HG03571 (cell line): ENCODE results near the gene SH3PXD2A.
A peak's percentile ranks its signal among the peaks of the same experiment; 100 is the strongest.
"Not testable (repeated sequence)": the region's sequence is repeated elsewhere in the genome, so short reads cannot be mapped to it uniquely, and the experiment has no call there.

Experiments
- ATAC-seq: cut with Tn5 transposase; IDR thresholded peaks from one replicate; pipeline ENCODE4 v1.9.1; 2021; ENCODE audit not compliant: unreplicated experiment

The SH3PXD2A gene

DNA sequence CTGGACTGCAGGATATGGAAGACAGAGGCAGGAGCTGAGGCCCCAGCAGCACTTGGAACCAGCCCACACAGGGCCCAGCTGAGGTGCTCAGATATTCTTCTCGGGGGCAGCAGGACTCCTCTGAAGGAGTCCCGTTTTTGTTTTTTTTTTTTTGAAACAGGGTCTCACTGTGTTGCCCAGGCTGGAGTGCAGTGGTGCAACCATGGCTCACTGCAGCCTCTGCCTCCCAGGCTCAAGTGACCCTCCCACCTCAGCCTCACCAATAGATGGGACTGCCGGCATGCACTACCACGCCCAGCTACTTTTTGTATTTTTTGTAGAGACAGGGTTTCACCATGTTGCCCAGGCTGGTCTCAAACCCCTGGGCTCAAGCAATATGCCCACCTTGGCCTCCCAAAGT lies 124.3 kb downstream of the SH3PXD2A start:
- not testable (repeated sequence) for ATAC-seq

DNA sequence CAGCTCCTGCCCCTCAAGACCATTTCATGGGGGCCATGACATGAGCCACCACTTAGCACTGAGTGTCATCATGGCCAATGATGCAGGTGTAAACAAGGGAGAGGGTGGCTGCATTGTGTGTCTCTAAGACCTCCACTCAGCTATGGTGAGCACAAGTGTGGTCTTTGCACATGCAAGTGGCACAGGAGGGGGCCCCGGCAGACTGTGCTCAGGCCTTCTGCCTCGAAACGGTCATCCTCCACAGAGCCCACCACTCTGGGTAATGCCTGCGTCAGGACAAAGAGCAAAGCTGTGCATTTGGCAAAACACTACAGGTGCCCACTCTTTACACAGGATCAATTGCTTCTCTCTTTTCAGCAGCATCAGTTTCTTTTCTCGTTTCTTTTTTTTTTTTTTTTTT lies 125.5 kb downstream of the SH3PXD2A start:
- no peak for ATAC-seq

DNA sequence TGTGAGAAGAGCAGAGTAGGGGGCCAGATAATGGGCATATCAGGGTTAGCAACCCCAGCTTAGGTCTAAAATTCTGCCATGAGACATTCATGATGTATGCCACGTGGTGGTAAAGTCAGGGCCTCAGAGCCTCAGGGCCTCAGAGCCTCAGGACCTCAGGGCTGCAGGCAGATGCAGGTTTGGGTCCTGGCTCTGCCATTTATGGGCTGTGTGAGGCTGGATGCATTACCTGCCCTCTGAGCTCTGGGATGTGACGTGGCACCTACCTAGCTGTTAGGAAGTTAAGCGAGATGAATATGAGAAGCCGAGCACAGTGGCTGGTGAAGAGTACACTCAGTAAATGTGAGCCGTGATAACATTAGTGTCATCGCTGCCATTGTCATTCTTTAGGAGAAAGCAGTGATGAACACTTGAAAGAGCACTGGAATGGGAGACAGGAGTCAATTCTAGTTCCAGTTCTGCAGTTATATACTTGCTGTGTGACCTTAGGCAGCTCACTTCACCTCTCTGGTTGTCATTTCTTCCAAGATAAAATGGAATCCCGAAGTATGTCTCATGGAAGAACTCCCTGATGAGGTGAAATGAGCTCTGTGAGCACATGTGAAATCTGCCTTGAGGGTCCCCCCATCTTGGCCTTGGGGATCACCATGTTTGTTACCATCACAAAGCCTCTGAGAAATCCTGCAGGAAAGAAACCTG lies 127.2 kb downstream of the SH3PXD2A start:
- ATAC-seq, result no peak

DNA sequence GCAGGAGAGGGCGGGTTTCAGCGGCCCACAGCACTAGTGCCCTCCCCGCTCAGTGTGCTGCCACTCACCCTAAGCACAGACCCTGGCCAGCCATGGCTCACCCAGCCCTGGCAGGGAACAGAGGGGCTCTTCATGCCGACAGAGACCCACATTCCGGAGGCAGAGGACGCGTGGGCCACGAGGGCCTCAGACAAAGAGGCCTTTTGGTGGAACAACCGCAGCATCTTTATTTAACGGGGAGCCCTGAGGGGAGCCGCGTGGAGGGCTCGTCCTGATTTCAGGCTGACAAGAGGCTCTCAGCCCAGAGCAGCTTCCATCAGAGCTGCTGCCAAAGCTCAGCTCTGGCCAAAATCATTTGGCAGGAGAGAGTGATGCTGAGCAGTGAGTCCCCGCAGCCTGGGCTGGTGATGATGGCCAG lies 127.8 kb downstream of the SH3PXD2A start:
- no peak for ATAC-seq

DNA sequence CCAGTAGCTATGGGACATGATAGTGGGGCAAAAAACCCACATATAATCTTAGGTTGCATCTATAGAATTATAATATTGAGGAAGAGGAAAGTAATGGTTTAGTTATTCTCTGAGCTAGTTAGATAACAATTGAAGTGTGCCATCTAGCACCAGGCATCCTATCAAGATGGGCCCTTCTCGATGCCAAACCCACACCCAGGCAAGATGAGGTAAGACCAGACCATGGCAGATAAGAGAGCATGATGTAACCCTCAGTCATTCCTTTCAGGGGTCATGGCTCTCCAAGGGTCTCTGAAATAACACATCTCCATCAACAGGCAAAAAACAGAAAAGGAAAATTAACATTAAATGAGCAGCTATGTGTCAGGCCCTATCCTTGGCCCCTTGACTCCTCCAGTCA lies 128.7 kb downstream of the SH3PXD2A start:
- no peak for ATAC-seq

DNA sequence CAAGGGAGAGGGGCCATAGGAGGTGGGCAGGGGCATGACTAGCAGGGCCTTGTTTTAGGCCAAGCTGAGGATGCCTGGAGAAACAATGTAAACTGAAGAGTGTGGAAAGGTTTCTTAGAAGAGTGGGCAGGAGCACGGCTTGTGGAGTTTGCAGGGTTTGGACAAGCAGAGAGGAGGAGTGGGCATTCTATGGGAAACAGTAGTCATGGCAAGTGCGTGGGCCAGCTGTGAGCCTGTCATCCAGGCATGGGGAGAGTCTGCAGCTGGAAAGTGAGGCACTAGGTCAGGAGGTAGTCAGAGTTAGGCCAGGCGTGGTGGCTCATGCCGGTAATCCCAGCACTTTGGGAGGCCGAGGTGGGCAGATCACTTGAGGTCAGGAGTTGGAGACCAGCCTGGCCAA lies 130.1 kb downstream of the SH3PXD2A start:
- ATAC-seq, result no peak

DNA sequence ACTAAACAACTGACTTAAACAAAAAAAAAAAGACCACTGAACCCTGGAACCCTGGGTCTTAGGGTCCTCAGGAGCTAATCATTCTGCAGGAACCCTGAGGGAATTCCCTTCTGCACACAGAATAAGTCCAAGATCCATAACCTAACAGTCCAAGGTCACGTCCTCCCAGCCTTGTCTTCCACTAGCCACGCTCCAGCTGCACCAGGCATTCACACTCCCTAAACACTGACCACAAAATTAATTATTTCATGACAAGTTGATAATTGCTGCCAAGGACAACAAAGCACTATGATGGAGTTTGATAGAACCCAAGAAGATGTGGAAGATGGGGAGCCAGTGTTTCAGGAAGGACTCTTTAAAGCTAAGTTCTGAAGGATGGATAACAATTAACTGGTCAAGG lies 130.6 kb downstream of the SH3PXD2A start:
- no peak for ATAC-seq

DNA sequence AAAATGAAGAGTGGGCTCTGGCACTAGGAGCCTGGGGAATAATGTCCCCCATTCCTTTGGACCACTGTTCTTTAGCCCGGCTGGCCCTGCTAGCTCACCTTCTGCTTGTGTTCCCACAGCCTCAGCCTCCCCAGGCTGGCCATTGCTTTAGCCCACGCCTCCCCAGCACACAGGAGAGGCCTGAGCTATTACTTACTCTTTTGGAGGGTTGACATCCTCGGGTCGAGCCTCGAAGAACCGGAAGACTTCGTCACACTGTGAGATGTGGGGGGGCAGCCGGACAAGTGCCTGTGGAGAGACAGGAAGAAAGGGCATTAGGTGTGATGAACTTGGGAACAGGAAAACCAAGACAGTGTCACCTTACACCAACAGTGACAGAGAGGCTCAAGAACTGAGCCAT lies 131.3 kb downstream of the SH3PXD2A start:
- no peak for ATAC-seq

DNA sequence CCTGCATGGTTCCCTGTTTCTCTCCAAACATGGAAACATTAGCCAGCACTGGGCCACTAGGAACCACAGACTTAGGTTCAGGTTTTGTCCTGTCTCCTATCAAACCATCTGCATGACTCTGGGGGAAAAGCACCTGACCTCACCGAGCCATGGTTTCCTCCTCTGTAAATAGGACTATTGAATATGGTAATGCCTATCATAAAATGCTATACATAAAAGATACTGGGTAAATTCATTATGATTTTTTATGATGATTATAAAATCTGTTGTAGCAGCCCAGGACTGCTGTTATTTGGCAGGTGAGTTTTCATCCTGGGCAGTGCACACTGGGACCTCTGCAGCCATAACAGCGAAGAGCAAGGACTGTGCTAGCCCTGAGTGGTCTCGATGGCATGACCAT lies 131.8 kb downstream of the SH3PXD2A start:
- ATAC-seq, result no peak

DNA sequence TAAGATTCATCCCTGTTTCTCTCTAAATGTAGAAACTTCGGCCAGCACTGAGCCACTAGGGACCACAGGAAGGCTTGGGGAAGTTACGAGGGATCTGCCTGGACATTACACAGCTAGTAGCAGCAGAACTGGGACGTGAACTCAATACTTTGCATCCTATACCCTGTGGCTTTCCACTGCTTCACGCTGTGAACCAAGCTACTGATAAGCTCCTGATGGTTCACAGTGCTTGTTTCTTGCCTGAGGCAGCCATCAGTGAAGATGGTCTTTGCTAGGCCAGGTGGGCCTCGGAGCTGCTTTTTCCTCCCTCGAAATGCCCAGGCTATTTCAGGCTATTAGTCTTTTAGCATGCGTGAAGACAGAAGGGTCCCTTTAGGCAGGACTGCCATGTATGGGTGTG lies 132.7 kb downstream of the SH3PXD2A start:
- no peak for ATAC-seq

DNA sequence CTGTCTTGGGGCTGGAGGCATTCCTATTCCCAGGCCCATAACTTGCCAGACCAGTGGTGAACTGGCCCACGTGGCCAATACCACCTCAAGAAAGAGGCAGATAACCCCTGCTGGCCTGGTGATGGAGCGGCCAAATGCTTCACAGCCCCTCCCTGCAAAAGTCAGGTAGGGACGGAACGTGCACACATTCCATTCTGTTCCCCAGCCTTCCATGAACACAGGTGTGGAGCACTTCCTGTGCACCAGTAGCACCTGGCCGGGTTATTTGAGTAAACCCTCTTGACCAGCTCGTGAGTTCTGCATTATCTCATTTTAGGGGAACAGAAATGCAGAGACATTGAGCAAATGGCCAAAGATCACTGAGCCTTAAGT lies 134.4 kb downstream of the SH3PXD2A start:
- ATAC-seq, result no peak

DNA sequence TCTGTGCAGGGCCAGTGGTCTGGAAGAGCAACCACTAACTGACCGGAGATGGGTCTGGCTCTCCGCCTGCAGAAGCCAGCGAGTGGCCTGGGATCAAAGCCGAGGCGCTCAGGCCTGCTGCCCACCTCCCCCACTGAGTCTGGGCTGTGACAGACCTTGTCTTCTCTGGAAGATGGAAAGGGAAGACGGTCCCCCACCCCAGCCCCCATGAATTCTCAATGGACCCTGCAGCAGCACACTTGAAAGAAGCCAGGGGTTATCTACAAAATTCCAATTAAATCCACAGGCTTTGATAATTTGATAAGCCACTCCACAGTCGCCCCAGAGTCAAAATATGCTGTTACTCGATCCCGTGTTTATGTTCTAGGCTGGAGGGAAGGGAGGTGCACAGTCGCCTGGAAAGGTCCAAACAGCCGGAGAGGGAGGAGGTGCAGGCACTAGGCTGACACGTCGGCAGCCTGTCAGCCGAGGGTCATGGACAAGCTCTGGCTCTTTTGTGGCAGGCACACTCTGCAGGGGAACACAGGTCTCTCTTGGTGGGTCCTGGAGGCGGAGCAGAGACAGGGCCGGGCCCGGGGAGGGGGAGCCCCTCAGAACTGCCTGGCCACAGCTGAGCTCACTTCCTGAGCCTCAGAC lies 134.9 kb downstream of the SH3PXD2A start:
- ATAC-seq, result no peak

DNA sequence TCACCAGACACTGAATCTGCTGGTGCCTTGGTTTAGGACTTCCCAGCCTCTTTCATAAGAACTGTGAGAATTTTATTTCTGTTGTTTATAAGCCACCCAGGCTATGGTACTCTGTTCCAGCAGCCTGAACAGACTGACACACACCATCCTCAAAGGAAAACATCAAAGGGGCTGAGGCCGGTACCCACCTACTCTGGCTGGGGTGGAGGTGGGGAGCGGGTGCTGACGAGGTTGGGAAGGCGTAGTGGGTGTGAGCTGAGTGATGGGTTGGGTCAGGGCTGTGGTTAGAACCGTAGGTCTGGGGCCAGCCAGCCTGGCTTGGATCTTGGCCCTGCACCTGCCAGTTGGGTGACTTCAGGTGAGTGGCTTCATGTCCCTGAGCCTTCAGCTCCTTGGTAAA lies 136.3 kb downstream of the SH3PXD2A start:
- ATAC-seq, result no peak

DNA sequence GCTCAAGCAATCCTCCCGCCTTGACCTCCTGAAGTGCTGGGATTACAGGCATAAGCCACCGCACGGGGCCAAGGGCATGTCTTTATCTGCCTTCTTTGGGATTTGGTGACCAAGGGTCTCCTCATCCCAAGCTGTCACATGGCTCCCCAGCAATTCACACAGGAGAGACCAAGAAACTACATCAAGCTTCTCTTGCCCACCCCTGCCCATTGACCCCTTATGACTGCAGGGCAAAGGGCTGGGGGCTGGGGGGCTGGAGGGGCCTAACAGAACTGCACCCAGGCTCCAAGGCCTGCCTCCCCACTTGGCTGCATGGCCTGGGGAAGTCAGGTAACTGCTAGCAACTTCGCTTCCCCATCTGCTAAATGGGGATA lies 137.1 kb downstream of the SH3PXD2A start:
- ATAC-seq, result no peak

DNA sequence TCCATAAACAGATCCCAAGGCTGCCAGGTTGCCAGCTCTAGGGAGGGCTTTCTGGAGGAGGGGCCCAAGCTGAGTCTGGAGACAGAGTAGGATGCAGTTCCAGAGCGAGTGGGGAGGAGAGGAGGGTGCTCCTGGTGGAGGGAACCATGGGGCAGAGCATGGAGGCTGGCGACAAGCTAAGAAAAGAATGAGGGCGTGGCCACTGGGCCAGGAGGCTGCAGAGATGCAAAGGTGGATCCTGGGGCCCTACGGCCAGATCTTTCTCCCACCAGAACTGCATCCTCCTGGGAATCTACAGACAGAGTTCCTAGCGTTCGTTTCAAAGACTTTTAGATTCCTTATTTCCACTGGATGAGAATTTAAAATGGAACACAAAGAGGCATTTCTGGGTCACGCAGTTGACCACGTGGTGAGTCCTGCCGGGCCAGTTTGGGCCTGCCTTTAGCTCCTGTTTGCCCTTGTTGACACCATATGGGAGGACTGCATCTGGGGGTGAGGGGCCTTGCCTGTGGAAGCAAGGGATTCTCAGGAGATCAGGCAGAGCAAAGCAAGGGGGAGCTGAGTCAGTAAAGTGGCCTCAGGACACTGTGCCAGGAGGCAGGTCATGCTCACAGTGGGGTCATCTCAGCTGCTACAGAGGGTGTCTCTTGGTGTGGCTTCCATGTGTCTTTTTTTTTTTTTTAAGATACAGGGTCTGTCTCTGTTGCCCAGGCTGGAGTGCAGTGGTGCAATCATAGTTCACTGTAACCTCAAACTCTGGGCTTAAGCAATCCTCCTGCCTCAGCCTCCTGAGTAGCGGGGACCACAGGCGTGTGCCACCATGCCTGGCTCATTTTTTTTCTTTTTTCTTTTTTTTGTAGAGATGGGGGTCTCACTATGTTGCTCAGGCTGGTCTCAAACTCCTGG lies 137.8 kb downstream of the SH3PXD2A start:
- ATAC-seq, result no peak

DNA sequence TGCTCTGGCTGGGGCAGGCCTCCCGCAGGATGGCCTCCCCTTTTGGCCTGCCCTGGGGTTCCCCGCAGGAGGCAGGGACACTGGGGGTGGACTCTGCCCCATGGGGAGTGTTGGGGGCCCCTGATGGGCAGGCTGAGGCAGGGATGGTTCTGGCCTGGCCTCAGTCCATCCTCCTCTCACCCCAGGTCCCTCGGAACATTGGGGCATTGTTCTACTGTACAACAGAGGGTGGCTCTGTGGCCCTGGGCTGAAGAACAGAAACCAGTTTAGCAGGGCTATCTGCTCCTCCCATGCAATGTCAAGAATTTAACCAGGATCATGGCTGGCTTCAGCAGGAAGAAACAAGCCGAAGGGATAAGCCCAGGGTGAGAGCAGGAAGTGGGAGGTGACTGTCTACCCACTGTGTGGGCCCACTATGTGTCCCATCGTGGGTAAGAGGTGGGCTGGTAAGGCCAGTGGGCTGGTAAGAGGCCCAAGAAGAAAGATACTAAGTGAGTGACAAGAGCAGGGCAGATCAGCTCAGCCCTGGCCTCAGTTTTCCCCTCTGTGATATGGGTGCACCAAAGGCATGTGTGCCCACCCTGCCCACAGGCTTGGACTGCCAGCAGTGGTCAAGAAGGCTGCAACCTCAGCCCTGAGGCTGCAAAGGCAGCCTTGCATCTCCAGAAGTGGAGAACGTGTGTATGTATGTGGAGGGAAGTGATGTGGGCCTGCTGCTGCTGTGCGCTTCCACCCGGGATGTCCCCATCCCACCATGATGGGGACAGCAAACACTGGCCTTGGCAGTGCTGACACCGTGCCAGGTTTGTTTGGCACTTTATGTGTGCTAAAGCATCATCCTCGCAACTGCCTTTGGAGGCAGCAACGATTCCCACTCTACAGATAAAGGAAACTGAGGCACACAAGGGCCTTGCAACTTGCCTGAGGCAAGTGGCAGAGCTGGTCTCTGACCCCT lies 138.9 kb downstream of the SH3PXD2A start:
- no peak for ATAC-seq

DNA sequence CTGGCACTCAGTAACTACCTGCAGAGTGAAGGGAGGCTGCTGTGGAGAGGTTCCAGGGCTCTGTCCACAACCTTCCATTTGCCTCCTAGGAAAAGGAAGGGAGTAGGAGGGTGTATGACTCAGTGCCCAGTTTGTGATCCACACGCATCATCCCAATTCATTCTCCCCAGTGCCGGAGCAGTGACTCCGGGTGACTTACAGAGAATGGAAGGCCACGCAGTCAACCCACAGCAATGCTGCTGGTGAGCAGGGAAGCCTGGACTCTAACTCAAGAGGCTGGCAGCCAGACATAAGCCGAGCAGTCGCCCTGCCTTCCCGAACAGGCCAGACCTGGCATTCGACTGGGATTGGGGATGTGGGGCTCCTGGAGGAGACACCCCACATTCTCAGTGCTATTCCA lies 139.9 kb downstream of the SH3PXD2A start:
- ATAC-seq, result no peak

DNA sequence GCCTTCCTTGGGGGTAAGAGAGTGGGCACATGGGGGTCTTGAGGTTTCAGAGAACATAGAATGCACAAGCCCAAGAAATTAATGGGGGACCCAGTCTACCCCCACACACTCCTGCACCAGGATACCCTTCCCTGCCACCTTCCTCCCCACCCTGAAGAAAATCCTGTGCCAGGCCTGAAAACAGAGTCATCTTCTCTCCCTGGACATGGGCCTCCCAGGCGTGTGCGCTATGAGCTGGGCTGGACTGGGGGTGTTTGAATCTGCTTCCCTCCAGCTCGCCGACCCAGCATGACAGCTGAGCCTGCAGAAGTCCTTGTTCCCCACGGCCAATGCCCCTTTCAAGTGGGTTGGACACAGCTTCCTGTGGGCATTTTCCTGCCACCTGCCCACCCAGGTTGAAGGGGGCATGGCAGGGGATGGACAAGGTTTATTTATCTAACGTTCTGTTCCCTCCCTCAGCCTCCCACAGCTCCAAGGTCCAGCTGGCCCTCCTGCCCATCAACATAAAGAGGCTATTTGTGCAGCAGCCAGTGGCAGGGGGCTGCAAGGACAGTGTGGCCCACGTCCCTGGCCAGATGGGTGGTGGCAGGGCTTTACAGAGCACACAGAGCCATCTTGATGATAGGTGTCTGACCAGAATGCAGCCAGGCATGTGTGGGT lies 141.0 kb downstream of the SH3PXD2A start:
- ATAC-seq, result no peak

DNA sequence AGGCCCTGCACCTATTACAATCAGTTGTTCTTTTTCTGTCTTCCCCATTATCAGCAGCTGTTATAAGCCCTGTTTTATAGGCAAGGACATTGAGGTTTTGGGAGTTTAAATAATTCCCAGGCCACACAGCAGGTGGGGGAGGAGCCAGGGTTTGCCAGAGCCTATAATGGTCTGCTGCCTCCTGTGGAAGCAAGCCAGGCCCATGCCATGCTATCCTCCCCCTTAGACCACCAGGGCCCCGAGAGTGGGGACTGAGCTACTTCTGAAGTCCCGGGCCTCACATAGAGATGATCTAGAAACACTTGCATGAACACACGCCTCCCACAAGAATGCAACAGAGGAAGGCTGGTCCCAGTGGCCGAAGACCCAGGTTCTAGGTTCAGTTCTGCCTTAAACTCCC lies 141.7 kb downstream of the SH3PXD2A start:
- no peak for ATAC-seq

DNA sequence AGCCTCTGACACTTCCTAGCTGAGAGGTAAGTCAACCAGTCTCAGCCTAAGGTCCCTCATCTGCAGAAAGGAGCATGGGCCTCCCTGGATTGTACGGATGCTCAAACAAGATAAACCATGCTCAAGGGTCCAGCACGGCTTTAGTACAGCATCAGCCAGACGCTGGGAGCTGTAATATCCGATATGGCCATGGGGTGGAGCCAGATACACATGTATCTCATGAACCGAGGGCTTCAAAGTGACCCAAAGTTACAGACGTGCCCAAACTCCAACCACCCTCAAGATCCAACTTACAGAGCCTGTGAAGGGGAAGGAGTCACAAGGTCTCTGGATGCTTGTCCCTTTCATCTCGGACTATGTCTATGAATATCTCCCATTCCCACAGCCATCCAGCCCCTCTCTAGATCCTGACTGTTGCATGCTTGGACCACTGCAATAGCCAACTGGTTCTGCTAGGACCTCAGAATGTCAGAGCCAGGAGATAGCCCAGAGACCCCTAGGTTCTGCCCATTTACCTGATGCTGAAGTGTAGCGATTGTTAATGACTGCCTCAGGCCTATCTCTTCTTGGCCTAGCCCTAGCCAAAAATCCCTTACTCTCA lies 142.4 kb downstream of the SH3PXD2A start:
- ATAC-seq, result peak; percentile 59
